Measurements from ENCODE around the gene MFN1. TPM values are rescaled to one million over a fixed set of nuclear protein-coding genes. Genes with fewer than 3 reads are reported as not detected.

Gene MFN1
- total RNA-seq, 2 donors from 2014 or later = 39.4 to 84.0 TPM

GRCh38 chr3:179363332-179363731 is 15.8 kb downstream of the MFN1 start:
- no peak overlapping the region for H3K4me3 ChIP-seq
- intact Hi-C loops (cut with DNase I) = no loop called here
- no peak overlapping the region for H3K27ac ChIP-seq
- no peaks in the 10 kb centered on the region for H3K9me3 ChIP-seq
- H3K4me1 ChIP-seq = no peaks in the 10 kb centered on the region
- 91 to 94% methylated on average over 5 of the region's 5 CpGs for WGBS, 2 donors
- no peaks in the 10 kb centered on the region for H3K27me3 ChIP-seq
- no peak for DNase-seq
- no peak for ATAC-seq
- TF ChIP-seq POLR2A (IDR thresholded peaks at IDR 0.05) = no peak
- no peak for TF ChIP-seq CTCF (IDR thresholded peaks at IDR 0.05)
- H3K36me3 ChIP-seq (replicated peaks in 1 of 2; ENCODE audit: insufficient read depth in 1 of 2, low read depth in 2 of 2) = peaks cover 12 to 32% of the 10 kb centered on the region in 2 donors

GRCh38 chr3:179369621-179370020 is 22.1 kb downstream of the MFN1 start:
- ATAC-seq (no peak), DNase-seq (no peak)
- H3K4me3 ChIP-seq = no peak overlapping the region
- peaks cover 8 to 27% of the 10 kb centered on the region in 2 donors for H3K36me3 ChIP-seq (replicated peaks in 1 of 2; ENCODE audit: insufficient read depth in 1 of 2, low read depth in 2 of 2)
- intact Hi-C loops (cut with DNase I) = no loop called here
- H3K27ac ChIP-seq = no peak overlapping the region
- no peaks in the 10 kb centered on the region for H3K4me1 ChIP-seq
- H3K9me3 ChIP-seq = no peaks in the 10 kb centered on the region
- WGBS, 2 donors = 97 to 100% methylated on average over 1 of the region's 1 CpG
- H3K27me3 ChIP-seq = no peaks in the 10 kb centered on the region
- no peak for TF ChIP-seq CTCF (IDR thresholded peaks at IDR 0.05)
- no peak for TF ChIP-seq POLR2A (IDR thresholded peaks at IDR 0.05)

GRCh38 chr3:179373938-179374337 is 26.4 kb downstream of the MFN1 start:
- 96% methylated on average over 6 of the region's 6 CpGs for WGBS, 2 donors

GRCh38 chr3:179375091-179375999 is 27.8 kb downstream of the MFN1 start:
- no peaks in the 10 kb centered on the region for H3K27me3 ChIP-seq
- H3K4me3 ChIP-seq = no peak overlapping the region
- ATAC-seq (no peak), DNase-seq (no peak)
- TF ChIP-seq POLR2A (IDR thresholded peaks at IDR 0.05) = no peak
- no peak for TF ChIP-seq CTCF (IDR thresholded peaks at IDR 0.05)
- H3K9me3 ChIP-seq = no peaks in the 10 kb centered on the region
- intact Hi-C loops (cut with DNase I) = no loop called here
- H3K4me1 ChIP-seq = no peaks in the 10 kb centered on the region
- H3K27ac ChIP-seq = no peak overlapping the region
- H3K36me3 ChIP-seq (replicated peaks in 1 of 2; ENCODE audit: insufficient read depth in 1 of 2, low read depth in 2 of 2) = peaks cover 0 to 20% of the 10 kb centered on the region in 2 donors
- 86 to 93% methylated on average over 12 of the region's 12 CpGs for WGBS, 2 donors

More at GRCh38 chr3:179373938-179374337, 26.4 kb downstream of the MFN1 start:
- intact Hi-C loops (cut with DNase I) = no loop called here
- no peaks in the 10 kb centered on the region for H3K9me3 ChIP-seq
- H3K4me1 ChIP-seq = no peaks in the 10 kb centered on the region
- DNase-seq (no peak), ATAC-seq (no peak)
- no peak overlapping the region for H3K4me3 ChIP-seq
- H3K36me3 ChIP-seq (replicated peaks in 1 of 2; ENCODE audit: insufficient read depth in 1 of 2, low read depth in 2 of 2) = peaks cover 0 to 13% of the 10 kb centered on the region in 2 donors
- no peak for TF ChIP-seq POLR2A (IDR thresholded peaks at IDR 0.05)
- TF ChIP-seq CTCF (IDR thresholded peaks at IDR 0.05) = no peak
- H3K27me3 ChIP-seq = no peaks in the 10 kb centered on the region
- no peak overlapping the region for H3K27ac ChIP-seq
